Hematopoietic multipotent progenitor cell treated with erythropoietin and hydrocortisone succinate and interleukin-3 and kit ligand, for 6 days (in vitro differentiated cells): ENCODE data around the gene TARDBP.
"Not testable (repeated sequence)": the region's sequence is repeated elsewhere in the genome, so short reads cannot be mapped to it uniquely, and the experiment has no call there.

Experiments used
- DNase-seq: peaks from one replicate; pipeline ENCODE4 v3.0.0-alpha.2; 2015

Gene TARDBP

GRCh38 chr1:11012260-11013159, at the start of gene TARDBP:
Gene TARDBP (plus strand): TSS chr1:11012654. CDS start chr1:11013728, 1,074 bp downstream.
- peak; percentile 96 for DNase-seq

GRCh38 chr1:10965546-10966226, 46.8 kb upstream of the TARDBP start:
- peak; percentile 28 for DNase-seq

- no peak for DNase-seq
These were observed 45.4 kb upstream of the TARDBP start for GRCh38 chr1:10967090-10967489.

GRCh38 chr1:10968411-10968826, 44.0 kb upstream of the TARDBP start:
- no peak for DNase-seq

- DNase-seq: no peak
These were observed 43.0 kb upstream of the TARDBP start for GRCh38 chr1:10969267-10969970.

GRCh38 chr1:10969971-10970332, 42.5 kb upstream of the TARDBP start:
- no peak for DNase-seq

GRCh38 chr1:10973552-10973951, 38.9 kb upstream of the TARDBP start:
- DNase-seq: no peak

GRCh38 chr1:10973956-10974881, 38.2 kb upstream of the TARDBP start:
- no peak for DNase-seq

- DNase-seq: no peak
These were observed 36.7 kb upstream of the TARDBP start for GRCh38 chr1:10975567-10976326.

GRCh38 chr1:10978719-10979118, 33.7 kb upstream of the TARDBP start:
- DNase-seq: no peak

- no peak for DNase-seq
These were observed 33.0 kb upstream of the TARDBP start for GRCh38 chr1:10979483-10979920.

GRCh38 chr1:10980094-10980577, 32.3 kb upstream of the TARDBP start:
- DNase-seq: no peak

GRCh38 chr1:10980841-10981727, 31.4 kb upstream of the TARDBP start:
- no peak for DNase-seq

- DNase-seq: no peak
These were observed 25.9 kb upstream of the TARDBP start for GRCh38 chr1:10986525-10986890.

- DNase-seq: no peak
These were observed 24.5 kb upstream of the TARDBP start for GRCh38 chr1:10987840-10988417.

- DNase-seq: no peak
These were observed 23.4 kb upstream of the TARDBP start for GRCh38 chr1:10989095-10989494.

- not testable (repeated sequence) for DNase-seq
These were observed 22.4 kb upstream of the TARDBP start for GRCh38 chr1:10989920-10990516.

GRCh38 chr1:10990828-10991227, 21.6 kb upstream of the TARDBP start:
- no peak for DNase-seq

- DNase-seq: not testable (repeated sequence)
These were observed 20.4 kb upstream of the TARDBP start for GRCh38 chr1:10992004-10992403.

- DNase-seq: no peak
These were observed 19.6 kb upstream of the TARDBP start for GRCh38 chr1:10992864-10993263.
